Pancreas (tissue), 10 donors: Measurements from ENCODE around the gene MYBPH. TPM values are rescaled to one million over a fixed set of nuclear protein-coding genes. Genes with fewer than 3 reads are reported as not detected.

Source experiments
- ATAC-seq, 4 donors: fragments of 200-7000 bp; cut with Tn5 transposase; one replicate each; pipeline versions ENCODE4 v1.8.0 to v1.9.1; 2020; ENCODE audit warnings: mild to moderate bottlenecking in 4 of 4, moderate library complexity in 4 of 4
- DNase-seq, 6 donors: peaks; one replicate each; pipeline ENCODE4 v3.0.0-alpha.2; 2020
- FAIRE-seq: peaks from 2 replicates; lab custom pipeline; 2012; peaks lifted over from hg19 to GRCh38; lab: Jason Lieb, UNC
- H3K27ac ChIP-seq, 4 donors: fragments of 200-600 bp; sonication (generic); 1 replicate in 3 of 4; 2 replicates in 1 of 4; pipeline versions ENCODE4 v1.5.0 to v1.8.0; 2020
- H3K27me3 ChIP-seq, 4 donors: fragments of 200-600 bp; one replicate each; pipeline ENCODE4 v1.8.0; 2021
- H3K36me3 ChIP-seq, 3 donors: fragments of 200-600 bp; sonication (generic) in 1 of 3; one replicate each; pipeline versions ENCODE4 v1.5.0 to v1.8.0; 2020 to 2021
- H3K4me1 ChIP-seq, 3 donors: fragments of 200-600 bp; one replicate each; pipeline ENCODE4 v1.8.0; 2021
- H3K4me3 ChIP-seq, 4 donors: fragments of 200-600 bp; sonication (generic) in 2 of 4; one replicate each; pipeline versions ENCODE4 v1.5.0 to v1.8.0; 2020 to 2021
- H3K9me3 ChIP-seq, 4 donors: fragments of 200-600 bp; one replicate each; pipeline ENCODE4 v1.8.0; 2021
- WGBS, 2 donors: extraction: QIAGEN DNeasy Blood & Tissue Kit; methylation state at CpG; one replicate each; pipeline ENCODE4 v1.1.7; 2013; 5-methylcytosine and 5-hydroxymethylcytosine counted together
- intact Hi-C, 3 donors: fragments of 100-400 bp; cut with DNase I; formaldehyde crosslinking; loops; one replicate each; pipeline versions ENCODE4 v1.11.1 to v1.14.2; 2022
- polyA plus RNA-seq, 2 donors: library from polyadenylated mRNA; stranded (reverse); fragments of 200-250 nt; gene quantifications; one replicate each; pipeline ENCODE4 v1.2.3, GENCODE V29; 2013
- total RNA-seq, 6 donors: library from RNA; stranded (reverse); fragmentation: NEBNext Ultra II Directional in 4 of 6; extraction: Animal tissue kit (Norgen Biotek cat#: 25700) in 4 of 6; gene quantifications; one replicate each; pipeline versions ENCODE4 v1.2.1 to v1.2.4, GENCODE V29; 2021 to 2023
- TF ChIP-seq, protein P1 (sequence below), 4 donors: fragments of 200-600 bp; sonication (generic) in 3 of 4; IDR thresholded peaks; one replicate each; pipeline versions ENCODE4 v1.5.0 to v1.8.0; 2021; ENCODE audit warnings: antibody characterized with exemption in 4 of 4
- donor health status: healthy with polysubstance abuse.
- donor health status: DM: no; HTN: no; CAD: no; lungs with moderate emphysema.
- donor health status: DM: no; HTN: no; CAD: no.
- donor health status: control.
- donor health status: control.
- donor health status: Bipolar disorder and iron deficiency.
- donor health status: DM: yes; HTN: yes; CAD: no.
- donor health status: DM: no; HTN: no; CAD: no.
- donor health status: DM: no; HTN: no; CAD: no.
- donor health status: DM: yes; HTN: yes; CAD: no.

MYBPH gene
- total and polyA plus RNA-seq, 8 donors = not detected

DNA sequence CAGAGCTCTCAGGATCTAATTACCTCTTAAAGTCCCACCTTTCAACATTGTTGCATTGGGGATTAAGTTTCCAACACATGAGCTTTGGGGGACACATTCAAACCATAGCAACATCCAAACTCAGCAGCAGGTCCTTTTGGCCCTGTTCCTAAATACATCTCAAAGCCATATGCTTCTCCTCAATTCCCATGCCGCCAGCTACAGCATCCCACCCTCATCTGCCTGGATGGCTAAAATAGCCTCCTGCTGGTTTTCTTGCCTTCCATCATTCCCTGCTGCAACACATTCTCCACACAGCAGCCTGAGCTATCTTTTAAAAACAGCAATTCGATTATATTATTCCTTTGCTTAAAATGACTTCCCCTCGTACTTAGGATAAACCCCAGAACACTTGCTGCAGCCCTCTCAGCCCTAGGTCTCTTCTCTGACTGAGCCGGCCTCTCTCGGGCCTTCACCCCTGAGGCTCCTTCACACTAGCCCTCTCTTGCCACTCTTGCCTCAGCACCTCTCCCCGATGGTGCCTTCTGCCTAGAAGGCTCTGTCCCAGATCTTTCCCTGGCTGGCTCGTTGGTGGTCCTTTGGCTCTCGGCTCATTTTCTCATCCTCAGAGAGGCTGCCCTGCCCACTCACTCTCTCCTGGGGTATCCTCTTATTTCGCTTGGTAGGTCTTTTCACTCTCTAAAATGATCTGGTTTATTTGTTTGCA lies 16.5 kb downstream of the MYBPH start:
- DNase-seq (no peak), FAIRE-seq (no peak)
- 79 to 84% methylated on average over 9 of the region's 9 CpGs for WGBS, 2 donors

DNA sequence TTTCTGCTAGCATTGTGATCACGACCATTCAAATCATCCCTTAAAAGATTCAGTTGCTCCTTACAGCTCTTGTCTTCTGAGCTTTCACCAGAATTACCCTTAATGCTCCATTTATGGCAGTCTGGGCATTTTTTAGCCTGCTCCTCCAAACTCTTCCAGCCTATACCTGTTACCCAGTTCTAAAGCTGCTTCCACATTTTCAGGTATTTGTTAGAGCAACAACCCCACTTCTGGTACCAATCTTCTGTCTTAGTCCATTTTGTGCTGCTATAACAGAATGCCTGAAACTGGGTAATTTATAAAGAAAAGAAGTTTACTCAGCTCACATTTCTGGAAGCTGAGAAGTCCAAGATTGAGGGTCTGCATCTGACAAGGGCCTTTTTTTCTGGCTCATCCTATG lies 17.2 kb downstream of the MYBPH start:
- FAIRE-seq = no peak
- H3K27ac ChIP-seq = no peak overlapping the region
- TF ChIP-seq, protein P1, sequence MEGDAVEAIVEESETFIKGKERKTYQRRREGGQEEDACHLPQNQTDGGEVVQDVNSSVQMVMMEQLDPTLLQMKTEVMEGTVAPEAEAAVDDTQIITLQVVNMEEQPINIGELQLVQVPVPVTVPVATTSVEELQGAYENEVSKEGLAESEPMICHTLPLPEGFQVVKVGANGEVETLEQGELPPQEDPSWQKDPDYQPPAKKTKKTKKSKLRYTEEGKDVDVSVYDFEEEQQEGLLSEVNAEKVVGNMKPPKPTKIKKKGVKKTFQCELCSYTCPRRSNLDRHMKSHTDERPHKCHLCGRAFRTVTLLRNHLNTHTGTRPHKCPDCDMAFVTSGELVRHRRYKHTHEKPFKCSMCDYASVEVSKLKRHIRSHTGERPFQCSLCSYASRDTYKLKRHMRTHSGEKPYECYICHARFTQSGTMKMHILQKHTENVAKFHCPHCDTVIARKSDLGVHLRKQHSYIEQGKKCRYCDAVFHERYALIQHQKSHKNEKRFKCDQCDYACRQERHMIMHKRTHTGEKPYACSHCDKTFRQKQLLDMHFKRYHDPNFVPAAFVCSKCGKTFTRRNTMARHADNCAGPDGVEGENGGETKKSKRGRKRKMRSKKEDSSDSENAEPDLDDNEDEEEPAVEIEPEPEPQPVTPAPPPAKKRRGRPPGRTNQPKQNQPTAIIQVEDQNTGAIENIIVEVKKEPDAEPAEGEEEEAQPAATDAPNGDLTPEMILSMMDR (IDR thresholded peaks at IDR 0.05) = no peak
- H3K4me3 ChIP-seq = no peak overlapping the region
- WGBS, 2 donors = 86 to 89% methylated on average over 1 of the region's 1 CpG
- no peaks in the 10 kb centered on the region for H3K9me3 ChIP-seq
- intact Hi-C loops = no loop called here
- H3K36me3 ChIP-seq = no peaks in the 10 kb centered on the region
- DNase-seq = no peak
- no peaks in the 10 kb centered on the region for H3K27me3 ChIP-seq
- ATAC-seq = no peak
- H3K4me1 ChIP-seq = no peaks in the 10 kb centered on the region

More for the DNA sequence above, 16.5 kb downstream of the MYBPH start:
- Histone ChIP-seq H3K4me3 (no peak overlapping the region), H3K27me3 (no peaks in the 10 kb centered on the region), H3K9me3 (no peaks in the 10 kb centered on the region), H3K36me3 (no peaks in the 10 kb centered on the region), H3K27ac (no peak overlapping the region), H3K4me1 (no peaks in the 10 kb centered on the region)
- TF ChIP-seq, protein P1 (IDR thresholded peaks at IDR 0.05) = no peak
- ATAC-seq = no peak
- intact Hi-C loops = no loop called here

DNA sequence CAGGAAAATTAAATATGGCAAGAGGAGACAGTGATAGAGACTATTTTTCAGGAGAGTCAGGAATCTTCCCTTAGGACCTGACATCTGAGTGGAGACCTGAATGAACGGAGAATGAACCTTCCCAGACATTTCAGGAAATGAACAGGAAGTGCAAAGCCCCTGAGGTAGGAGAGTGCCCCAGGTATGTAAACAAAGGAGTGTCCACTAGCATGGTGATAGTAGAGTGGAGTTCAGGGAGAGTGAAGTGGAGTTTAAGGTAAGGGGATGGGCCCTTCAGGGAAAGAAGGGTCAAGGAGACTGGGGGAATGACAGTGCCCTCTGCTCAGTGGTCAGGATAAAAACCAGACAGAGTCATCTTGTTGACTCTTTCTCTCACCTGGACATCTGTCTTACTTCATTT lies 19.3 kb downstream of the MYBPH start:
- no peak overlapping the region for H3K4me3 ChIP-seq
- no peak for FAIRE-seq
- DNase-seq = no peak
- H3K27me3 ChIP-seq = no peaks in the 10 kb centered on the region
- no peak for ATAC-seq
- WGBS, 2 donors = 58 to 64% methylated on average over 1 of the region's 1 CpG
- H3K36me3 ChIP-seq = no peaks in the 10 kb centered on the region
- intact Hi-C loops = no loop called here
- H3K27ac ChIP-seq = no peak overlapping the region
- TF ChIP-seq, protein P1 (IDR thresholded peaks at IDR 0.05) = no peak
- no peaks in the 10 kb centered on the region for H3K9me3 ChIP-seq
- no peaks in the 10 kb centered on the region for H3K4me1 ChIP-seq

DNA sequence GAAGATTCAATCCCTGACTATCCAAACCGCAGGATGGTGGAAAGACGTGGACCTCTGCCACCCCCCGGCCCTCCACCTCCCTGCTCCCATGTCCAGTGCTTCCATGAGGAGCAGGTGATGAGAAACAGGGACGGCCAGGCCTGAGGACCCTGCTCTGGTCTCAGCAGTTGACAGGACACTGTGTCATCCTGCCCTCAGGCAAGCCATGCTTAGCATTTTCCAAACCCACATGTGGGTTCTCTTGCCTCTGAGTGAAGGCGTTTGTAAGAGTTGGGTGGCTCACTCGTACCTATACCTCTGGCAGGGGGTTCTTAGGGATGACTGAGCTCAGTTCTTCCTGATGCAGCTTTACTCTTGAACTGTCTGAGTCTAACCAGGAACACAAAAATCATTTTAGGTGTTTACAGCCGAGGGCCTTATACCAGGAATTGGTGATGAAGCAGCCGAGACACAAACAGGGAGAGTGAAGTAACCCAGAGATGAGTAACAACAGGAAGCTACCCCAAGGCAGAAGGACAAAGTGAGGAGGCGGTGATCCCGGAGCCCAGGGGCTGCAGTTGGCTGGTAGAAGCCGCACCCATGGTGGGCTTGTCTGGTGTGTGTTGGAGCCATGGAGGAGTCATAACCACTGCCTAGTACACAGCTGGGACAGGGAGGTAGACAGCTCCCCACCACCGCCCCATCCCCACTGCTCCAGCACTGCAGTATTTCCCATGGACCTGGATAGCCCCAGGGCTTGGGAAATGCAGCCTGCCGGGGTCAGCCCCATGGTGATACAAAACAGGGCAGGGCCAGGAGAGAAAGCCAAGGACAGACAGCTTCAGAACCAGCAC lies 21.4 kb downstream of the MYBPH start:
- no peak overlapping the region for H3K4me3 ChIP-seq
- H3K27me3 ChIP-seq = no peaks in the 10 kb centered on the region
- peak overlapping the region in 1 of 4 donors; percentile 41 for H3K27ac ChIP-seq
- FAIRE-seq (no peak), ATAC-seq (peak in 3 of 4 donors; percentile 32 to 55 (median 34)), DNase-seq (no peak)
- TF ChIP-seq, protein P1 (IDR thresholded peaks at IDR 0.05) = no peak
- no peaks in the 10 kb centered on the region for H3K4me1 ChIP-seq
- no peaks in the 10 kb centered on the region for H3K36me3 ChIP-seq
- H3K9me3 ChIP-seq = no peaks in the 10 kb centered on the region
- intact Hi-C loops = no loop called here
- 75 to 79% methylated on average over 13 of the region's 13 CpGs for WGBS, 2 donors
